Activated naive CD4-positive, alpha-beta T cell (primary cell): ENCODE measurements around the gene ATXN1.

ENCODE experiments used
- DNase-seq, 4 experiments: peaks; one replicate each; lab custom pipeline; 2025; lab: John Stamatoyannopoulos, UW

Gene ATXN1

GRCh38 chr6:16438718-16439591 lies 322.3 kb downstream of the ATXN1 start:
- peak in 1 of 4 experiments; percentile 8 for DNase-seq

- DNase-seq = no peak
Measured at GRCh38 chr6:16437984-16438383, 323.3 kb downstream of the ATXN1 start.

GRCh38 chr6:16437095-16437494 lies 324.2 kb downstream of the ATXN1 start:
- DNase-seq = no peak

GRCh38 chr6:16436550-16436949 lies 324.7 kb downstream of the ATXN1 start:
- DNase-seq = no peak

- DNase-seq = no peak
Measured at GRCh38 chr6:16434885-16435284, 326.4 kb downstream of the ATXN1 start.

- DNase-seq = no peak
Measured at GRCh38 chr6:16433338-16433890, 327.8 kb downstream of the ATXN1 start.

GRCh38 chr6:16432075-16433032 lies 328.9 kb downstream of the ATXN1 start:
- DNase-seq = no peak

GRCh38 chr6:16431106-16431505 lies 330.2 kb downstream of the ATXN1 start:
- no peak for DNase-seq

GRCh38 chr6:16430391-16431089 lies 330.7 kb downstream of the ATXN1 start:
- DNase-seq = no peak

- no peak for DNase-seq
Measured at GRCh38 chr6:16429669-16430068, 331.6 kb downstream of the ATXN1 start.

- no peak for DNase-seq
Measured at GRCh38 chr6:16427124-16427523, 334.1 kb downstream of the ATXN1 start.

GRCh38 chr6:16425881-16426615 lies 335.2 kb downstream of the ATXN1 start:
- DNase-seq = no peak

- DNase-seq = no peak
Measured at GRCh38 chr6:16421462-16421960, 339.7 kb downstream of the ATXN1 start.

- no peak for DNase-seq
Measured at GRCh38 chr6:16420715-16421461, 340.4 kb downstream of the ATXN1 start.

- no peak for DNase-seq
Measured at GRCh38 chr6:16420337-16420714, 340.9 kb downstream of the ATXN1 start.

GRCh38 chr6:16419636-16420336 lies 341.5 kb downstream of the ATXN1 start:
- no peak for DNase-seq

- no peak for DNase-seq
Measured at GRCh38 chr6:16418151-16418550, 343.1 kb downstream of the ATXN1 start.

GRCh38 chr6:16415677-16416076 lies 345.6 kb downstream of the ATXN1 start:
- DNase-seq = no peak

- no peak for DNase-seq
Measured at GRCh38 chr6:16414205-16414604, 347.1 kb downstream of the ATXN1 start.

GRCh38 chr6:16413399-16413798 lies 347.9 kb downstream of the ATXN1 start:
- no peak for DNase-seq
